NCI-H2107 treated with DMSO at 0.1 percent for 48 hours (cell line): ENCODE measurements around the gene FBXO10.

ENCODE experiments used
- DNase-seq: peaks from one replicate; lab custom pipeline; 2025; ENCODE audit not compliant: unreplicated experiment; lab: John Stamatoyannopoulos, UW

Gene FBXO10

GRCh38 chr9:37596504-37596903 is 20.3 kb upstream of the FBXO10 start:
- no peak for DNase-seq

GRCh38 chr9:37593883-37594448 is 17.8 kb upstream of the FBXO10 start:
- DNase-seq, result no peak

GRCh38 chr9:37592108-37592951 is 16.1 kb upstream of the FBXO10 start, which contains the start of gene TOMM5:
TOMM5 (minus strand) TSS chr9:37592597; CDS start chr9:37592532, 65 bp downstream.
- DNase-seq, result peak; percentile 76

- no peak for DNase-seq
Measured at GRCh38 chr9:37587521-37587920, 11.3 kb upstream of the FBXO10 start.

GRCh38 chr9:37583522-37584121 is 7.4 kb upstream of the FBXO10 start:
- DNase-seq, result no peak

GRCh38 chr9:37582548-37583157 is 6.5 kb upstream of the FBXO10 start:
- no peak for DNase-seq

- peak; percentile 20 for DNase-seq
Measured at GRCh38 chr9:37575511-37575914, 667 bp downstream of the FBXO10 start.

- DNase-seq, result peak; percentile 34
Measured at GRCh38 chr9:37575001-37575400, 1.2 kb downstream of the FBXO10 start.

- DNase-seq, result peak; percentile 47
Measured at GRCh38 chr9:37574241-37574721, 1.9 kb downstream of the FBXO10 start.

- no peak for DNase-seq
Measured at GRCh38 chr9:37571282-37571681, 4.9 kb downstream of the FBXO10 start.

- DNase-seq, result no peak
Measured at GRCh38 chr9:37566716-37567115, 9.5 kb downstream of the FBXO10 start.

GRCh38 chr9:37565661-37566618 is 10.2 kb downstream of the FBXO10 start:
- DNase-seq, result no peak

GRCh38 chr9:37564916-37565315 is 11.3 kb downstream of the FBXO10 start:
- DNase-seq, result no peak

- no peak for DNase-seq
Measured at GRCh38 chr9:37563806-37564513, 12.2 kb downstream of the FBXO10 start.

- no peak for DNase-seq
Measured at GRCh38 chr9:37562826-37563225, 13.4 kb downstream of the FBXO10 start.

- DNase-seq, result no peak
Measured at GRCh38 chr9:37561682-37562081, 14.5 kb downstream of the FBXO10 start.

- DNase-seq, result no peak
Measured at GRCh38 chr9:37559855-37560592, 16.2 kb downstream of the FBXO10 start.

- DNase-seq, result no peak
Measured at GRCh38 chr9:37559125-37559524, 17.1 kb downstream of the FBXO10 start.

GRCh38 chr9:37555786-37556185 is 20.4 kb downstream of the FBXO10 start:
- no peak for DNase-seq
